Effector CD8-positive, alpha-beta T cell (primary cell): ENCODE data around the gene DTYMK.

Experiments
- DNase-seq: peaks from one replicate; lab custom pipeline; 2025; lab: John Stamatoyannopoulos, UW
- total RNA-seq, 4 experiments: gene quantifications; one replicate each; lab custom pipeline; 2026; lab: John Stamatoyannopoulos, UW

Gene DTYMK, protein sequence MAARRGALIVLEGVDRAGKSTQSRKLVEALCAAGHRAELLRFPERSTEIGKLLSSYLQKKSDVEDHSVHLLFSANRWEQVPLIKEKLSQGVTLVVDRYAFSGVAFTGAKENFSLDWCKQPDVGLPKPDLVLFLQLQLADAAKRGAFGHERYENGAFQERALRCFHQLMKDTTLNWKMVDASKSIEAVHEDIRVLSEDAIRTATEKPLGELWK
- total RNA-seq = 11.1 to 18.8 (median 13.0) reads per million in 4 experiments

DNA sequence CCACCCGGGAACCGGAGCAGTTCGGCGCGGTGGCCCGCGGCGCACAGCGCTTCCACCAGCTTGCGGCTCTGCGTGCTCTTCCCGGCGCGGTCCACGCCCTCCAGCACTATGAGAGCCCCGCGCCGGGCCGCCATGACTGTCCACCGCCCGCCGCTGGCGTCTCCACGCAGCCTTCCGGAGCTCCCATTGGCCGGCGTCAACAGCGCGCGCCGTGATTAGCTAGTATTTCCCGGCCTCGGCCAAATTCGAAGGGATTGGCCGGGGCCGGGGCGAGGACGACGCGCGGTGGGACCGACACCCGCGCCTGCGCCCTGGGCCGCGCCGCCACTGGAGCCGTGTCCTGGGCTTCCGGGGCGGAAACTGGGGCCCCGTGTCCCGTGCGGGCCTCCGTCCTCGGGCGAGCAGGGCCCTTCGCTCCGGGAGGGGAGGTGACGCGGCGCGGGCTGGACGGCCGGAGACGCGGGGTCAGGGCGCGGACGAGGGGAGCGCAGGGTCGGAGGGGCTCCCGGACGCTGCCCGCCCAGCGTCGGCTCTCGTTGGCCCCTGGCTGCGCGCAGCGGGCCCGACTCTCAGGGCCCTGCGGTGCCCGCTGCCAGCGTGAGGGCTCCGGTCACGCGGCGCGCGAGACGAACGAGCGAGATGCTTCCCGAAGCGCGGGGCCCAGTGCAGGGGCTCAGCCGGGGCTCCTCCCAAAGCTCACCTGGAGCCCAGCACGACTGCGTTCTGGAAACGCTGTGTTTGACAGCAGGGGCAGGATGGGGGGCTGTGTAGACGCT is at the start of gene DTYMK:
DTYMK (minus strand) TSS at position 166 of the 776 bp plus-strand sequence; CDS start at position 134, 32 bp downstream.
- peak; percentile 92 for DNase-seq

DNA sequence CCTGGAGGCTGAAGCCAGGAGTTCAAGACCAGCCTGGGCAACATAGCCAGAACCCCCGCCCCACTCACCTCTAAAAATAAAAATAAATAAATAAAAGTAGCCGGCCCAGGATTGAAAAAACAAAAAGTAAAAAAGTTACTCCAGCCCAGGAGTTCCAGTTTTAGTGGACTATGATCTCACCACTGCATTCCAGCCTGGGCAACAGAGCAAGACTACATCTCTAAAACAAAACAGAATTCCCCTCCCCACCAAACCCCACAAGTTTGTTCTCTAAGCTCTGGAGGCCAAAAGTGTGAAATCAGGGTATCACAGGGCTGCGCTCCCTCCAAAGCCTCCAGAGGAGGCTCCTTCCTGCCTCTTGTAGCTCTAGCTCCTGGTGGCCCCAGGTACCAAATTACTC is 49.5 kb upstream of the DTYMK start:
- DNase-seq = no peak

DNA sequence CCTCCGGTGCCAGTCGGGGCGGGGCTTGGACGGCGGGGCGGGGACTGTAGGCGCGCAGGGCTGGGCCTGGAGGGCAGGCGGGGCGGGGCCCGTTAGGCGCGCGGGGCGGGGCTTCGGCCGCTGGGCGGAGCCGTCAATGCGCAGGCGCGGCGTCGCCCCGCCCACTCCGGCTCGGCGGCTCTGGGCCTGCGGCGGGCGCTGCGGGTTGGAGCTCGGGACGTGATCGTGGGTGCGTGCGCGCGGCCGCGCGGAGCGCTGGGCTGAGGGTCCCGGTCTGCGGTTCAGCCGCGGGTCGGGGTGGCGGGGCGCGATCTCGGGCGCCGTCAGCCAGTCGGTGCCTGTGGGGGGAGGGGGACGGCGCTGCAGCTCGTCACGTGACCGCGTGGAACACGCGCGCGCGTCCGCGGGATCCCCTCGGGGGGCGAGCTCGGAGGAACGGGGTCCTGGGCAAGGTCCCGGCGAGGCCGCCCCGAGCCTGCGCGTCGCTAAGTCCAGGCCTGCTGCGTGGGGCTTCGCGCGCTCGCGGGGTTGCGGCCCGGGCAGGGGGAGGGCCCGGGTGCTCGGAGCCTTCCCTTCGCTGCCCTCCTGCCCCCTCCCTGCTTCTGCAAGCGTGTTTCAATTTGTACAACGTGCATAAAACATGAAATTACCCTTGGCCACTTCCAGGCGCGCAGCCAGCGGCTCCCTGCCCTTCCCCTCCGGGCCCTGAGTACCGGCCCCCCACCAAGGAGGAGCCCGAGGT is 48.0 kb upstream of the DTYMK start, which contains the start of gene D2HGDH:
D2HGDH (plus strand) TSS at position 164 of the 742 bp plus-strand sequence. CDS start 595 bp downstream, outside the sequence.
- peak; percentile 92 for DNase-seq

DNA sequence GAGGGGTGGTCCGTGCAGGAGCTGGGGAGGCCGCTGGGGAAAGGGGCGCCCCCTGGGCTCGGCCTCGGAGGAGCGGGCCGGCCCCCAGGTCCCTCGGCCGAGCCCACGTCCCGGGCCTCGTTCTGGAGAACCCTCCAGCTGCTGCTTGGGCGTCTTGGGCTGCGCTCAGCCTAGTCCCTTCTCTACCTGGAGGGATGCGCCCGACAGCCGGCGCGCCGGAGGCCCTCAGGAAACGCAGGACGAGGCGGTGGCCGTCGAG is 47.5 kb upstream of the DTYMK start:
- no peak for DNase-seq

DNA sequence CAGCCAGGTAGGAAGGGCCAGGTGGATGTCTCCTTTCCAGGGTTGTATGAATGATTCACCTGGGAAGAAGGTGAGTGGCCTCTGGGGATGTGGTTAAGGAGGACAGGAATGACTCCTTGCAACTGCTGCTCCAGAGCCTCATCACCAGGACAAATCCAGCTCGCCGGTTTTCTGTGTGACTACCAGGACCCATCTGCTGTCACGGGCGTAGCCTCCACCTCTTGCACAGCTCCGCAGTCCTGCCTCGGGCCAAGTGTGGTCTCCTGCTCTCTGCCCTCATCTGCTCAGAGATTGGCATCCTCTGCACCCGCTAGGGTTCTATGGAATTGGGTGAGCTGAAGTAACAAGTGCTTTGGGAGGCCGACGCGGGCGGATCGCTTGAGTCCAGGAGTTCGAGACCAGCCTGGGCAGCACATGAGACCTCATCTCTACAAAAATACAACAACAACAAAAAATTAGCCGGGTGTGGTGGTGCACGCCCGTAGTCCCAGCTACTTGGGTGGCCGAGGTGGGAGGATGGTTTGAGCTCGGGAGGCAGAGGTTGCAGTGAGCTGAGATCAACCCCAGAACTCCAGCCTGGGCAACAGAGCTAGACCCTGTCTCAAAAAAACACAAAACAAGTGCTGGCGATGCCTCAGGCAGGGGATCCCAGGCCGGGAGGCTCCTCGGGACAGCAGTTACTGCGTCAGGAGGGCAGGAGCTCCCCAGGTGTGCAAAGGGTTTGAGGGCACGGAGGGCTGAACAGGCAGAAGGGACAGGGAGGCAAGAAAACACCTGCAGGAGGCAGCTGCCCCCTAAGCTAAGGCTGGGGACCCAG is 47.0 kb upstream of the DTYMK start:
- no peak for DNase-seq

DNA sequence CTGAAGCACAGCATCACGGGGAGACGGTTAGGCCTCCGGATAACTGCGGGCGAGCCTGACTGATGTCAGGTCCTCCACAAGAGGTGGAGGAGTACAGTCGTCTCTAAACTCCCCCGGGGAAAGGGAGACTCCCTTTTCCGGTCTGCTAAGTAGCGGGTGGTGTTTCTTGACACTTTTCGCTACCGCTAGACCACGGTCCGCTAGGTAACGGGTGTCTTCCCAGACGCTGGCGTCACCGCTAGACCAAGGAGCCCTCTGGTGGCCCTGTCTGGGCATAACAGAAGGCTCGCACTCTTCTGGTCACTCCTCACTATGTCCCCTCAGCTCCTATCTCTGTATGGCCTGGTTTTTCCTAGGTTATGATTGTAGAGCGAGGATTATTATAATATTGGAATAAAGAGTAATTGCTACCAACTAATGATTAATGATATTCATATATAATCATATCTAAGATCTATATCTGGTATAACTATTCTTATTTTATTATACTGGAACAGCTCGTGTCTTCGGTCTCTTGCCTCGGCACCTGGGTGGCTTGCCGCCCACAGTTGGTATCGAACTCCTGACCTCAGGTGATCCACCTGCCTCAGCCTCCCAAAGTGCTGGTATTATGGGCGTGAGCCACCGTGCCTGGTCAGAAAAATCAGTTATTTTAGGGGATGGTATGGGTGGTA is 46.0 kb upstream of the DTYMK start:
- peak; percentile 35 for DNase-seq

DNA sequence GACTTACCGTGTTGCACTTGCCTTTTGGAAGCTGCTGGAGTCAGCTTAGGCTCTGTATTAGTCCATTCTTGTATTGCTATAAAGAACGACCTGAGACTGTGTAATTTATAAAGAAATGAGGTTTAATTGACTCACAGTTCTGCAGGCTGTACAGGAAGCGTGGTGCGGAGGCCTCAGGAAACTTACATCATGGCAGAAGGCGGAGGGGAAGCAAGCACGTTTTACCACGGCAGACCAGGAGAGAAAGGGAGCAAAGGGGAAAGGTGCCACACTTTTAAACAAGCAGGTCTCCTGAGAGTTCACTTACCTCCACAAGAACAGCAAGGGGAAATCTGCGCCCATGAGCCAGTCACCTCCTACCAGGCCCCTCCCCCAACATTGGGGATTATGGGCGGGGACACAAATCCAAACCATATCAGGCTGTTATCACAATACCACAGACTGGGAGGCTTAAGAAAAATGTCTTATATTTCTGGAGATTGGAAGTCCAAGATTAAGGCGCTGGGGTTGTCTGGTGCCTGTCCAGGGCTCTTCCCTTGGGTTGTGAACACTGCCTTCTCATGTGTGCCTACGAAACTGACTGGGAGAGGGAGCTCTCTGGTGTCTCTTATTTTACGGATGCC is 44.2 kb upstream of the DTYMK start:
- no peak for DNase-seq

DNA sequence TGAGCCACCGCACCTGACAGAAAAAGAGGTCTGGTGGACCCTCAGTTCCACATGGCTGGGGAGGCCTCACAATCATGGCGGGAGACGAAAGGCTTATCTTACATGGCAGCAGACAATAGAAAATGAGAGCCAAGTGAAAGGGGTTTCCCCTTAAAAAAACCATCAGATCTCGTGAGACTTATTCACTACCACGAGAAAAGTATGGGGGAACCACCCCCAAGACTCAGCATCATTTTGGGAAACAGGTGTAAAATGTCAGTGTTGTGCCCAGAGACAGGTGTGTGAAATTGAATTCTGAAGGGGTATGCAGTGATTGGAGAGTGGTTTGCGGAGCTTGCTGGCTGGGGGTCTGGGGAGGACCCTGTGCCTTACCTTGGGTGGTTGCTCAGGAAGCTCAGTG is 43.3 kb upstream of the DTYMK start:
- DNase-seq = no peak

DNA sequence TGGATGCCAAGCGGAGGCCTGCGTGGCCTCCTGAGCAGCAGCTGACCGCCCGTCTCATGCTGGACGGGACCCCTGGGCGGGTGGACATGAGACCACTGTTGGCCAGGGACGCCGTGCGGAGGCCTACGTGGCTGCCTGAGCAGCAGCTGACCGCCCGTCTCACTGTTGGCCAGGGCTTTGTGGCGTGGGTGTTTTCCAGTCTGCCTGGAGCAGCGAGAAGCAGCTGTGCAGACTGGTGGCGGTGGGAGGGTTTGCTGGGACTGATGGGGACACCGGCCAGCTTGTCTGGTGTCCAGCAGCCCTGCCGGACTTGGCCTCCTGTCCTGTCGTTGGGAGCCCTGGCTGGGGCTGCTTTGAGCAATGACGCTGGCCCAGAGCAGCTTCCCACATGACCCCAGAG is 42.0 kb upstream of the DTYMK start:
- DNase-seq = no peak

DNA sequence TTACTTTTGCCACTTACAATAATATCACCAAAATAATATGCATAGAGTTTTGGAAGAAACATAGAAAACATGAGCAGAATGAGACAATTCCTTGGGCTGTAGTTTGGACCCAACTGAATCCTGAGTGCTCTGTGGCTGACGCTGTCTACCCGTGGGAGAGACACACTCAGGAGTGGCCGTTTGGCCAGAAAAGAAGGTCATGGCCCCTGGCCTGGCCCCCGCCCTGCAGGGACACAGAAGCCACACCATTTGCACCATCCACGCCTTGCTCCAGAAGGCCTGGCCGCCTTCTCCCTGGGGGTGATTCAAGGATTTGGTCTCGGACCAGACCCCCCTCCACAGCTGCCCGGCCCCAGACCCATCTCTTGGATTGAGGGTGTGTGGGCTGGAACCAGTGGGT is 41.4 kb upstream of the DTYMK start:
- DNase-seq = no peak

DNA sequence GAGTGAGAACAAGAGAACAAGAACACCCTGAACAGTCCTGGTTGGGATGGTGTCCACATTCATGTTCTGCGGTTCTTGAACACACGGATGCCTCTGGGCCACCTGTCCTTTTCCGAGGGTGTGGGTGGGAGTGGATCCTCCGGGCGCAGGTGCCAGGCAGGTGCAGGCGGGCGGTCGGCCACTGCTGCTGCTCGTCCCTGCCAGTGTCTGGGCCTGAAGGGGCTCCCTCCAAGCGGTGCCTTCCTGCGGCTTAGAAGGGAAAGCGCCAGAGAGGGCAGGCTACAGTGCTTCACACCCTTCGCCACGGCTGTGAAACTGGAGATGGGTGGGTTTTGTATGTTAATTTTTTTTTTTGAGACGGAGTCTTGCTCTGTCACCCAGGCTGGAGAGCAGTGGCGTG is 39.8 kb upstream of the DTYMK start:
- no peak for DNase-seq

DNA sequence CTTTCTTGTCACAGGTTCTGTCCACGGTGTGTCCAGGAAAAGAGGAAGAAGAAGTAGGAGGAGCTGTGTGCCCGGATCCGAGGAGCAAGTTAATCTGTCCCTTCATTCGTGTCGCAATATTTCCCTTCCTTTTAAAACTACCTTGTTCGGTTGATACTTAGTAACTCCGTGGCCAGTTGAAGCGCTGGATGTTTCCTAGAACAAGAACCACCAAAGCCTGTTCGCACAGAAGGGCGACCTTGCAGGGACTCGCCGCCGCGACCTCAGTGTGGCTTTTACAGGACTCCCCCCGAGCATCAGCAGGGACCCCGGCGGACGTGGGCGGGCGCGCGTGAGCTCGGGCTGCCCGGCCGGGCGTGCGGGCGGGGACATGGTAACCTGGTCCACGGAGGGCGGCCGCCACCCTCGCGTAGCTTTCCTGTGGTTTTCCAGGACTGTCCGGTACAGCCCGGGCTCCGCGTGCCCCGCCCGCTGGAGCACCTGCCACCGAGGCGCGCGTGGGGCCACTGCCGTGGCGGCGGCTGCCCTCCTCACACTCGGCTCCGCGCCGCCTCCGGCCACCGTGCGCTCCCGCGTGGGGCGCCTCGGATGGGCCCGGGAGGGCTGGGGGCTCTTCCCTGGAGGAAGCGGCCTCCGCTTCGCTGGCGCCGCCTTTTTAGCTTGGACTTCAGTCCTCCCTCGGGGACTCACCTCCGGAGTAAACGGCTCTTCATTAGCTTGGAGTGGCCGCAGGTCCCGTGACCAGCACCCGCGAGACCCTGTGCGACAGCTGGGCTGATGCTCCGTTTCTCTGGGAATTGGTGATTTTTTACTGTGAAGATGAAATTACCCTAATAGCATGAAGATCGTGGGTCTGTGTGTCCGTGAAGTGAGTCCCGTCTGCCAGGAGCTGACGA is 38.6 kb upstream of the DTYMK start:
- DNase-seq = no peak

DNA sequence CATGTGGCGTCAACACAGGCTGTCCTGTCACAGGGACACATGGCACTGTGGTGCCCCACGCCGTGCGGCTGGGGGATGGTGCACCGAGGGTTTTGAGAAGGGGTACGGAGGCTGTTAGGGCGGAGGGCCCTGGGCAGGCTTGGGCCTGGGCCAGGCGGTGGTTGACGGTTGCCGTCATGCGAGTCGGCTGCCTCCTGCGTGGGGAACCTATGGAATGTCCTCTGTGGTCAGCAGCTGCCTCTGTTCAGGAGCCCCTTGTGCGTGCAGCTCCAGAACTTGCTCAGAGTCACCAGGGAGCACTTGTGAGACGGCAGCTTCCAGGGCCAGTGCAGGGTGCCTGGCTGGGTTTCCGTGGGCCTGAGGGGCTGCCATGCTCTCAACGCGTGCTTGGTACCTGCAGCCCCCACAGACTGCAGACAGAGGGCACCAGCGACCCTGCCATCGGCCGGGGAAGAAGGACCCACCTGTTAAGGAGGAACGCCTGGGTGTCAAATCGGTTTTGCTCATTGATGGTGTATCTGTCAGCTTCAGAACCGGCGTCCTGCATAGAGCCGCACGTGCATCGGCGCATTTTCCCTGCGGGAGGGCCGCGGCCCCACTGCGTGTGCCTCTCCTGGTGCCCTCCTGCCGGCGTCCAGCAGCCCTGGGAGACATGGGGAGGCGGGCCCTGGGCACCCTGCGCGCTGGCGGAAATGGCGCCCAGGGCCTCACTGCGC is 37.8 kb upstream of the DTYMK start:
- DNase-seq = peak; percentile 8

DNA sequence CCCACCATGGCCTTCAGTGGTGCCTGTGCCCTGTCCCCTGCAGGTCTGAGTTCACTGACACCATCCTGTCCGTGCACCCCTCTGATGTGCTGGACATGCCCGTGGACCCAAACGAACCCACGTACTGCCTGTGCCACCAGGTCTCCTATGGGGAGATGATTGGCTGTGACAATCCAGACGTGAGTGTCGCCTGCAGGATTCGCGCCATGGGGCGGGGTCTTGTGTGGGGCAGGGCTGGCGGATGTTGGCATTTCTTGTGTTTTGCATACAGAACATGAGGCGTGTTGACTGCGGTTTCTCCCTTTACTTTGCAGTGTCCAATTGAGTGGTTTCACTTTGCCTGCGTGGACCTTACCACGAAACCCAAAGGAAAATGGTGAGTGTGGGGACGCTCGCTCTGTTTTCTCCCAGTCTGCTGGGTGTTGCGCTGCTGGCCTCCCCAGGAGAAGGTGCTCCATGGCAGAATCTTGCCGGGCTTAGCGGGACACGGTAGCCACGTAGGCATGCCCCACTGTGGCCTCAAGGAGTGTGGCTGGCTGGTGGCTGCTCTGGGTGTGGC is 36.4 kb upstream of the DTYMK start:
- DNase-seq = no peak

DNA sequence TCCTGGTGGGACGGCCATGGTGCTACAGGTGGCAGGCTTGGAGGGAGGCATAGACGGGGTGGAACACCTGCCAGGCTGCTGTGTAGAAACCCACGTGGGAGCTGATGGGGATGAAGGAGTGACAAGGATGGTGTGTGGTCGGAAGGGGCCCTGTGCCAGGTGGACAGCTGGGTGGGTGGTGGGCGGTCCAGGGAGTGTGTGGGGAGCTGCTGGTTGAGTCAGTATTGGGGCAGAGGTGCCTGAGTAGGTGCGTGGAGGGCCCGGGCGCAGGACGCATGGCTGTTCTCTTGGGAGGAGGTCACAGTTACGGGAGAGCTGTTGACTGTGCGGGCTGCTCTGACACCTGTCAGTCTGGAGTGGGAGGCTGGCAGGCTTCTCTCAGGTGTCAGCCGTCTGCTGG is 35.2 kb upstream of the DTYMK start:
- no peak for DNase-seq

DNA sequence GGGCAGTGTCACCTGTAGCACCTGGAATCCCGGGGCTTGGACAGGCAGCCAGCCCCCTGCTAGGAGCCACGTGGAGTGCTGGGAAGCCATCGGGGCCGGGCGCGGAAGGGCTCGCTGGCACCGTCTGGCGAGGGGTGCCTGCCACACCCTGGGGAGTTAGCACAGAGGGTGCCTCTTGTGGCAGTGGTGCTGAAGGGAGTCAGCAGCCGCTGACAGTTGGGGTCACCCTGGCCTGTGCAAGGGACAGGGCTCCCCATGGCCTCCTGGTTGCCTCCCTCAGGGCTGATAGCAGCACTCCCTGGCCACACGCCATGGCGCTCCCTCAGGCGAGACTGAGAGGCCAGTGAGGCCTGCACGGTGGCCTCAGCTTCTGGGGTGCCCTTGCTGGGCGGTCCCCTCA is 33.9 kb upstream of the DTYMK start:
- DNase-seq = no peak

DNA sequence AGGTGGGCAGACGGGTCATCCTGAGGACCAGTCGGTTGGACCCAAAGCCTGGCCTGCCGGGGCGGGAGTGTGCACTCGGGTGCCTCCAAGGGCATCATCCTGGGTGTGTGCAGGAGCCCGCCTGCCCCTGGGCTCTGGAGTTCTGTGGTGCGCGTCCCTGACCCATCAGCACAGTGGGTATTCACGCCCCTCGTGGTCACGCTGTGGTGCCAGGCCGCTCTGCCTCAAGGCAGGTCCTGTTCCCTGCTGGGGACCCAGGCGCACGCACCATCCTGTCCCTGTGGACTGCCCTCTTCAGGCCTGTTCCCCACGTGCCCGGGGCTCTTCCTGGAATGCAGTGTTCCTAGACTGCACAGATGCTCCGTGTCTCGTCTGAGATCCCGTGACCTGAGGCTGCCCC is 33.5 kb upstream of the DTYMK start:
- DNase-seq = no peak

DNA sequence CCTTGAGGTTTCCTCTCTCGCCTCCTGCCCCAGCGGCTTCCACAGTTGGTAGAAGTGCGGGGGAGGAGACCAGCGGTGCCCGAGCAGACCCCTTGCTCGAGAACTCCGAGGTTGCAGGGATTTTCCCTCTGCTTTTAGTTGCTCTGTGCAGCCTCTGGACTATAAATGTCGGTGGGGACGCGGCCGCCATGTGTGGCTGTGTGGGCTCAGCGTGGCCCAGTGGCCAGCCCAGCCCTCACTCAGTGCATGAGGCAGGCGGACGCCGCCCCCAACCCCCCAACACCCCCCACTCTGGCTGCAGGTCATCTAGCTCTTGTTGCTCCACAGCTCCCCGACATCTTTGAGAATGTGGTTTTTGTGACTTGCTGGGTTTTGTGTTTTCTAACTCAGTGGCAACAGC is 32.5 kb upstream of the DTYMK start:
- no peak for DNase-seq

DNA sequence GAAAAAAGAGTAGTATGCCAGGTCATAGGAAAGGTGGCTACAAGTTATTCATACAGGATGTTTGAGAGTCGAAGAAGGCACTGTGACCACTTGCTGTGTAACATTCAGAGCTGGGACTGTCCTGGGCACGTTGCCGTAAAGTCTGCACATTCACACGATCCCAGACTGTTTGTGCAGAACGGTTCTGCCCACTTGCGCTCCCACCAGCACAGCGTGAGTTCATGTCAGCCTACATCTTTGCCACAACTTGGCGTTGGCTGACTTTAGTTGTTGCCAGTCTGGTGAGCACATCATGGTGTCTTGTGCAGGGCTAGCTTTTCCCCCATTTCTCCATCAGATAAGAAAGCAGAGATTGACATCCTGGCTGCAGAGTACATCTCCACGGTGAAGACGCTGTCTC is 22.3 kb upstream of the DTYMK start:
- no peak for DNase-seq
